ENCODE data around the gene TTC7B. TPM values are rescaled to one million over a fixed set of nuclear protein-coding genes. Genes with fewer than 3 reads are reported as not detected.

Gene TTC7B
- total RNA-seq, 1 donor from 2014 or later = 83.1 TPM

DNA sequence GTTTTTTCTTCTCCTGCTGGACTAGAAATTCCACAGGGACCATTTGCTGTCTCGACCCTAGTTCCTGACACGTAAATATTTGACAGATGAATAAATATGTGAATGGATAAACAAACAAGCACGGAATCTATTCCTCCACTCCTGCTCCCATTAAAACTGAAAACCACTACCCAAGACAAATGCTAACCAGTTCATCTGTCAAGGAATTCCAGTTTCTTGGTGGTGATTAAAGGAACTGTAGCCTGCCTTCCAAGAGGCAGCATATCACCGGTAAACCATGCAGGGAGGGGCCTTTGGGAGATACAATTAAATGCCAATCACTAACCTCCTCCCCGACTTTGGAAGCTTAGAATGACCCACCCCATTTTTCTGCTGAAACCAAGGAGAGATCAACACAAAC lies 95.4 kb downstream of the TTC7B start:
- H3K36me3 Mint-ChIP-seq (ENCODE audit: unreplicated experiment) = peaks cover 4% of the 10 kb centered on the region
- no peak for DNase-seq

DNA sequence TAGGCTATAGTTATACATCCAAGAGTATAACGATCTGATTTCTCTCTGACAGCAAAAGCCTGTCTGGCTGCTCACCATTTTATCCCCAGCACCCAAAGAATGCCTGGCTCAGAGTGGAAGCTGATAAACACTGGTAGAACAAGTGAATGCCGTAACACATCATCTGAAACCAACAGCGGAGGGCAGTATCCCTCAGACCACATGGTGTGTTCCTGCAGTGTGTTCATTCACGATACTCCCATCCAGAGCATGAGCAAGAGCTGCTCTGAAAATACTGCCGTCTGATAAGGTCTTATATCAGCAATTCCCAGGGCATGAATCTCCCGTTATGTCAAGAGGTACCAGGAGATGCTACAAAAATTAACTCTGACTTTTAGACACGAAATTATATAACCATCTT lies 95.9 kb downstream of the TTC7B start:
- peaks cover 4% of the 10 kb centered on the region for H3K36me3 Mint-ChIP-seq (ENCODE audit: unreplicated experiment)
- H3K4me3 Mint-ChIP-seq (ENCODE audit: unreplicated experiment) = no peak overlapping the region
- H3K4me1 Mint-ChIP-seq (ENCODE audit: low read depth, unreplicated experiment) = peaks cover 10% of the 10 kb centered on the region
- H3K27ac Mint-ChIP-seq (ENCODE audit: unreplicated experiment) = no peak overlapping the region
- H3K9me3 Mint-ChIP-seq (ENCODE audit: unreplicated experiment) = no peaks in the 10 kb centered on the region
- TF ChIP-seq, protein P1, sequence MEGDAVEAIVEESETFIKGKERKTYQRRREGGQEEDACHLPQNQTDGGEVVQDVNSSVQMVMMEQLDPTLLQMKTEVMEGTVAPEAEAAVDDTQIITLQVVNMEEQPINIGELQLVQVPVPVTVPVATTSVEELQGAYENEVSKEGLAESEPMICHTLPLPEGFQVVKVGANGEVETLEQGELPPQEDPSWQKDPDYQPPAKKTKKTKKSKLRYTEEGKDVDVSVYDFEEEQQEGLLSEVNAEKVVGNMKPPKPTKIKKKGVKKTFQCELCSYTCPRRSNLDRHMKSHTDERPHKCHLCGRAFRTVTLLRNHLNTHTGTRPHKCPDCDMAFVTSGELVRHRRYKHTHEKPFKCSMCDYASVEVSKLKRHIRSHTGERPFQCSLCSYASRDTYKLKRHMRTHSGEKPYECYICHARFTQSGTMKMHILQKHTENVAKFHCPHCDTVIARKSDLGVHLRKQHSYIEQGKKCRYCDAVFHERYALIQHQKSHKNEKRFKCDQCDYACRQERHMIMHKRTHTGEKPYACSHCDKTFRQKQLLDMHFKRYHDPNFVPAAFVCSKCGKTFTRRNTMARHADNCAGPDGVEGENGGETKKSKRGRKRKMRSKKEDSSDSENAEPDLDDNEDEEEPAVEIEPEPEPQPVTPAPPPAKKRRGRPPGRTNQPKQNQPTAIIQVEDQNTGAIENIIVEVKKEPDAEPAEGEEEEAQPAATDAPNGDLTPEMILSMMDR (IDR thresholded peaks at IDR 0.05; ENCODE audit: partially characterized antibody, unreplicated experiment) = no peak
- DNase-seq = no peak
- no peaks in the 10 kb centered on the region for H3K27me3 Mint-ChIP-seq (ENCODE audit: unreplicated experiment)

More for the DNA sequence above, 95.4 kb downstream of the TTC7B start:
- no peaks in the 10 kb centered on the region for H3K9me3 Mint-ChIP-seq (ENCODE audit: unreplicated experiment)
- no peak overlapping the region for H3K4me3 Mint-ChIP-seq (ENCODE audit: unreplicated experiment)
- TF ChIP-seq, protein P1 (IDR thresholded peaks at IDR 0.05; ENCODE audit: partially characterized antibody, unreplicated experiment) = no peak
- H3K4me1 Mint-ChIP-seq (ENCODE audit: low read depth, unreplicated experiment) = peaks cover 10% of the 10 kb centered on the region
- no peak overlapping the region for H3K27ac Mint-ChIP-seq (ENCODE audit: unreplicated experiment)
- no peaks in the 10 kb centered on the region for H3K27me3 Mint-ChIP-seq (ENCODE audit: unreplicated experiment)

DNA sequence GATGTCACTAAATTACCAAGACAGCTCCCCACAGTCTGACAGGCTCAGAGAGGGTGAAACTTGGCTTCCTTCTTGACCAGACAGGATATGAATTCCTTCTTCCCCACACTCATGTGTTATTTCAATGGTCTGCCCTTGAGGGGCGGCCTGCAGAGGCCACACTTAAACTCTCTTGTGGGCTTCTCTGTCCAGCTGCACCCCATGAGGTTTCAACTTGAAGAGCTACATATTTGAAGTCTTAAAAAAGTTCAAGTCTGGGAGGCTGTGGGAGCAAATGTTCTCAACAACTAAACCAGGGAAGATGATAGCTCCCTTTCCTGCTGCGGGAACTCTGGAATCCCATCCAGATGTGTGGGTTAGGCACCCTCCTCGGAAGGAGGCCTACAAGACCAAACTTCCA lies 98.3 kb downstream of the TTC7B start:
- no peaks in the 10 kb centered on the region for H3K9me3 Mint-ChIP-seq (ENCODE audit: unreplicated experiment)
- no peak overlapping the region for H3K4me3 Mint-ChIP-seq (ENCODE audit: unreplicated experiment)
- H3K36me3 Mint-ChIP-seq (ENCODE audit: unreplicated experiment) = peaks cover 8% of the 10 kb centered on the region
- no peak for DNase-seq
- H3K4me1 Mint-ChIP-seq (ENCODE audit: low read depth, unreplicated experiment) = peaks cover 10% of the 10 kb centered on the region
- H3K27ac Mint-ChIP-seq (ENCODE audit: unreplicated experiment) = no peak overlapping the region
- H3K27me3 Mint-ChIP-seq (ENCODE audit: unreplicated experiment) = no peaks in the 10 kb centered on the region
- TF ChIP-seq, protein P1 (IDR thresholded peaks at IDR 0.05; ENCODE audit: partially characterized antibody, unreplicated experiment) = no peak

DNA sequence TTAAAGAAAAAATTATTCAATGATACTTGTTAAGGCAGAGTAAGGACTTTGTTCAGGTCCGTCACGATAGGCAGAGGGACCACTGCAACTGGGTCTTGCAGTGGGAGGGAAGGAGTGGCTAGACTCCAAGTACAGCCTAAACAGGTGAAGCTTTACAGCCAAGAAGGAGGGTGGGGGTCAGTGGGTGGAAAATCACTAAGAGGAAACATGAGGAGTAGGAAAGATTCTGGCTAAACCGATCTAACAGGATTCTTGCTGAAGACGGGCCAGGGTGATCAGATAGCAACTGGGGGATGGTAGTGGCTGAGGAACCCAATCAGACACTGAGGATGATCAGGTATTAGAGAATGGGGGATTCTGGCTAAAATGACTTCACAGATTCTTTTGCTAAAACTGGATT lies 100.2 kb downstream of the TTC7B start:
- Mint-ChIP-seq H3K4me3 (ENCODE audit: unreplicated experiment) (no peak overlapping the region), H3K4me1 (ENCODE audit: low read depth, unreplicated experiment) (peaks cover 7% of the 10 kb centered on the region), H3K27me3 (ENCODE audit: unreplicated experiment) (no peaks in the 10 kb centered on the region), H3K27ac (ENCODE audit: unreplicated experiment) (no peak overlapping the region), H3K9me3 (ENCODE audit: unreplicated experiment) (no peaks in the 10 kb centered on the region), H3K36me3 (ENCODE audit: unreplicated experiment) (peaks cover 8% of the 10 kb centered on the region)
- TF ChIP-seq, protein P1 (IDR thresholded peaks at IDR 0.05; ENCODE audit: partially characterized antibody, unreplicated experiment) = no peak
- DNase-seq = no peak

DNA sequence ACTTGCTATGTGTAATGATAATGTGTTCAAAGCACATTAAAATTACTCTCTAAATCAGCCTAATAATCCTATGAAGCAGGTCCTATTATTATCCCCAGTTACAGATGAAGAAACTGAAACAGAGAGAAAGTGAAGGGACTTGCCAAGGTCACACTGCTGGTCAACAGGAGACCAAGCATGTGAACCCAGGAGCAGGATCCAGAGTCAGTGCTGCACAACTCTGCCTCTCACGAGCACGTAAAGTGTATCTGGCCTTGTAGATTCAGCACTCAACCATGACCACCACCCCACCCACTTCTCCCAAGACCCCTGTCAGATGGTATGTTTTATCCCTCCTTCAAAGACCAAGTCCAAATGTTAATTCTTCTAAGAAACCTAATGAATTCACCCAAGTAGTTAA lies 100.7 kb downstream of the TTC7B start:
- H3K27ac Mint-ChIP-seq (ENCODE audit: unreplicated experiment) = no peak overlapping the region
- H3K4me3 Mint-ChIP-seq (ENCODE audit: unreplicated experiment) = no peak overlapping the region
- no peak for DNase-seq
- peaks cover 2% of the 10 kb centered on the region for H3K4me1 Mint-ChIP-seq (ENCODE audit: low read depth, unreplicated experiment)
- H3K36me3 Mint-ChIP-seq (ENCODE audit: unreplicated experiment) = peaks cover 8% of the 10 kb centered on the region
- TF ChIP-seq, protein P1 (IDR thresholded peaks at IDR 0.05; ENCODE audit: partially characterized antibody, unreplicated experiment) = no peak
- no peaks in the 10 kb centered on the region for H3K27me3 Mint-ChIP-seq (ENCODE audit: unreplicated experiment)
- H3K9me3 Mint-ChIP-seq (ENCODE audit: unreplicated experiment) = no peaks in the 10 kb centered on the region
